GM23338 (cell line): ENCODE measurements around the gene DIAPH1. TPM values are rescaled to one million over a fixed set of nuclear protein-coding genes. Genes with fewer than 3 reads are reported as not detected.

Experiments used
- ATAC-seq: fragments of 200-7000 bp; cut with Tn5 transposase; 3 replicates; pipeline ENCODE4 v1.9.1; 2020
- DNase-seq: peaks from one replicate; pipeline ENCODE4 v3.0.0-alpha.2; 2015; ENCODE audit warnings: low spot score
- H2AFZ ChIP-seq: fragments of 200-600 bp; sonication (generic); 2 replicates; pipeline ENCODE4 v1.8.0; 2016; ENCODE audit warnings: antibody characterized with exemption, mild to moderate bottlenecking, moderate library complexity
- H3F3A ChIP-seq: fragments of 200-600 bp; sonication (generic); replicated peaks from 2 replicates; pipeline ENCODE4 v1.8.0; 2017; ENCODE audit warnings: antibody characterized with exemption, mixed run types, low read depth
- H3K27ac ChIP-seq: fragments of 200-600 bp; sonication (generic); 2 replicates; pipeline ENCODE4 v1.6.1; 2016; ENCODE audit warnings: low read depth
- H3K27me3 ChIP-seq: fragments of 200-600 bp; sonication (generic); 2 replicates; pipeline ENCODE4 v1.8.0; 2016; ENCODE audit warnings: mild to moderate bottlenecking, mixed run types, moderate library complexity; ENCODE audit not compliant: insufficient read depth
- H3K36me3 ChIP-seq: fragments of 200-600 bp; sonication (generic); 2 replicates; pipeline ENCODE4 v1.8.0; 2016; ENCODE audit warnings: mild to moderate bottlenecking; ENCODE audit not compliant: insufficient read depth
- H3K4me1 ChIP-seq: fragments of 200-600 bp; sonication (generic); 2 replicates; pipeline ENCODE4 v1.8.0; 2016; ENCODE audit warnings: mild to moderate bottlenecking, moderate library complexity; ENCODE audit not compliant: insufficient read depth
- H3K4me2 ChIP-seq: fragments of 200-600 bp; sonication (generic); 2 replicates; pipeline ENCODE4 v1.7.1; 2017; ENCODE audit warnings: mixed run types
- H3K4me3 ChIP-seq: fragments of 200-600 bp; sonication (generic); 2 replicates; pipeline ENCODE4 v1.6.1; 2016; ENCODE audit warnings: mixed run types
- H3K79me2 ChIP-seq: fragments of 200-600 bp; sonication (generic); replicated peaks from 2 replicates; pipeline ENCODE4 v1.8.0; 2017; ENCODE audit warnings: mild to moderate bottlenecking; ENCODE audit not compliant: insufficient read depth
- H3K9me2 ChIP-seq: fragments of 200-600 bp; sonication (generic); 2 replicates; pipeline ENCODE4 v1.8.0; 2017; ENCODE audit not compliant: insufficient read depth
- H4K20me1 ChIP-seq: fragments of 200-600 bp; sonication (generic); replicated peaks from 2 replicates; pipeline ENCODE4 v1.8.0; 2017; ENCODE audit warnings: mild to moderate bottlenecking; ENCODE audit not compliant: insufficient read depth
- H3K27ac Mint-ChIP-seq: 2 replicates; pipeline ENCODE4 v1.8.0; 2020; ENCODE audit warnings: inconsistent platforms, mild to moderate bottlenecking, moderate library complexity, mixed read lengths
- H3K27me3 Mint-ChIP-seq: 3 replicates; pipeline ENCODE4 v1.8.0; 2022; ENCODE audit warnings: low read depth, mild to moderate bottlenecking, moderate library complexity, mixed read lengths, inconsistent platforms; ENCODE audit not compliant: insufficient read depth, poor library complexity
- H3K36me3 Mint-ChIP-seq: 3 replicates; pipeline ENCODE4 v1.8.0; 2021; ENCODE audit warnings: low read depth, mild to moderate bottlenecking, inconsistent platforms, moderate library complexity, mixed read lengths
- H3K4me1 Mint-ChIP-seq: 3 replicates; pipeline ENCODE4 v1.8.0; 2020; ENCODE audit warnings: mild to moderate bottlenecking, inconsistent platforms, mixed read lengths
- H3K4me3 Mint-ChIP-seq: 3 replicates; pipeline ENCODE4 v1.8.0; 2021; ENCODE audit warnings: moderate library complexity, mild to moderate bottlenecking, inconsistent platforms, mixed read lengths
- H3K9me3 Mint-ChIP-seq: 3 replicates; pipeline ENCODE4 v1.8.0; 2020; ENCODE audit warnings: moderate library complexity, mild to moderate bottlenecking, inconsistent platforms, mixed read lengths
- CREB1 ChIP-seq: fragments of 250-450 bp; sonication (Bioruptor Pico); IDR thresholded peaks from 2 replicates; pipeline ENCODE4 v1.5.0; 2020; ENCODE audit warnings: low read depth, mild to moderate bottlenecking, moderate library complexity
- EZH2 ChIP-seq: fragments of 200-600 bp; sonication (generic); IDR thresholded peaks from one replicate; pipeline ENCODE4 v1.8.0; 2017; ENCODE audit warnings: antibody characterized with exemption, mild to moderate bottlenecking, low read depth; ENCODE audit not compliant: unreplicated experiment
- EZH2phosphoT487 ChIP-seq: fragments of 200-600 bp; sonication (generic); IDR thresholded peaks from one replicate; pipeline ENCODE4 v1.8.1; 2018; ENCODE audit warnings: antibody characterized with exemption; ENCODE audit not compliant: unreplicated experiment
- JUNB ChIP-seq: IDR thresholded peaks from one replicate; pipeline ENCODE4 v1.6.1; 2016; ENCODE audit warnings: antibody characterized with exemption; ENCODE audit not compliant: unreplicated experiment
- NANOG ChIP-seq: IDR thresholded peaks from 2 replicates; pipeline ENCODE4 v1.6.1; 2016; ENCODE audit warnings: antibody characterized with exemption, borderline replicate concordance
- POLR2AphosphoS5 ChIP-seq: IDR thresholded peaks from 2 replicates; pipeline ENCODE4 v1.6.1; 2016; ENCODE audit warnings: antibody characterized with exemption, low read depth
- STAT1 ChIP-seq: IDR thresholded peaks from one replicate; pipeline ENCODE4 v1.6.1; 2016; ENCODE audit warnings: antibody characterized with exemption; ENCODE audit not compliant: unreplicated experiment
- ZNF114 ChIP-seq: fragments of 250-450 bp; sonication (Bioruptor Pico); IDR thresholded peaks from 2 replicates; pipeline ENCODE4 v1.5.0; 2020; ENCODE audit warnings: mild to moderate bottlenecking, moderate library complexity
- ZNF331 ChIP-seq: fragments of 250-450 bp; sonication (Bioruptor Pico); IDR thresholded peaks from 2 replicates; pipeline ENCODE4 v1.5.0; 2020; ENCODE audit warnings: low read depth, mild to moderate bottlenecking, moderate library complexity
- polyA plus RNA-seq: library from polyadenylated mRNA; unstranded; fragments of >200 nt; fragmentation: Nextera tagmentation; extraction: Ambion mirVana; gene quantifications from 2 replicates; pipeline ENCODE4 v1.2.1, GENCODE V29; 2016
- total RNA-seq: library from RNA; depleted of rRNA; stranded (reverse); fragments of >200 nt; shearing (Covaris generic); gene quantifications from 2 replicates; pipeline ENCODE4 v1.2.3, GENCODE V29; 2014
- TF ChIP-seq, protein P1 (sequence below): fragments of 250-450 bp; sonication (Bioruptor Pico); IDR thresholded peaks from 2 replicates; pipeline ENCODE4 v1.5.0; 2020; ENCODE audit warnings: mild to moderate bottlenecking, moderate library complexity
- TF ChIP-seq, protein P2 (sequence below): IDR thresholded peaks from one replicate; pipeline ENCODE4 v1.6.1; 2018; ENCODE audit warnings: antibody characterized with exemption; ENCODE audit not compliant: unreplicated experiment
- TF ChIP-seq, protein P3 (sequence below), 2 experiments: fragments of 200-600 bp in 1 of 2; sonication (generic) in 1 of 2; conservative IDR thresholded peaks; 2 replicates each; pipeline versions ENCODE4 v1.5.1 to v1.6.1; 2016 to 2017; ENCODE audit warnings: antibody characterized with exemption in 2 of 2, low read depth in 2 of 2, mild to moderate bottlenecking in 2 of 2, moderate library complexity in 1 of 2
- TF ChIP-seq, protein P4 (sequence below): IDR thresholded peaks from 2 replicates; pipeline ENCODE4 v1.6.1; 2016; ENCODE audit warnings: antibody characterized with exemption

The DIAPH1 gene
- total and polyA plus RNA-seq, 2 experiments from 2014 or later: 42.9 to 104 TPM

DNA sequence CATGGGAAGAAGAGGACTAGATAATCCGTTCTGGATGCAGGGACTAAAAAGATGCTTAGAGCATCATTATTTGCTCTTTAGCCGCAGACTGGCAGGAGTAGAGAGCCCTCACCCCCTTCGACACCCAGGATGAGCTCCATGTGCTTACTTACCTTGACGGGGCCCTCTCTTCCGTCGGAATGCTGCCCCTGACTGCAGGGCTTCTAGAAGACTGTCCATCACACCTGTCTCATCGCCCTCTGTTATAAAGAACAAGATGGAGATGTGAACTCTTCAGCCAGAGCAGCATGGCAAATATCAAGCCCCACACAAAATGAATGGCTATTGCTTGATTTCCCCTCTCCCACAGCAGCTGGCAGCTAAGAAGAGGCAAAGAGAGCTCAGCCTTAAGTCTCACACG lies 94.8 kb downstream of the DIAPH1 start:
- TF ChIP-seq JUNB (no peak), NANOG (no peak), POLR2AphosphoS5 (no peak), STAT1 (no peak), EZH2 (no peak), ZNF114 (CRISPR knock-in tag) (no peak), CREB1 (no peak), ZNF331 (CRISPR knock-in tag) (no peak), EZH2phosphoT487 (no peak)
- TF ChIP-seq, protein P1, sequence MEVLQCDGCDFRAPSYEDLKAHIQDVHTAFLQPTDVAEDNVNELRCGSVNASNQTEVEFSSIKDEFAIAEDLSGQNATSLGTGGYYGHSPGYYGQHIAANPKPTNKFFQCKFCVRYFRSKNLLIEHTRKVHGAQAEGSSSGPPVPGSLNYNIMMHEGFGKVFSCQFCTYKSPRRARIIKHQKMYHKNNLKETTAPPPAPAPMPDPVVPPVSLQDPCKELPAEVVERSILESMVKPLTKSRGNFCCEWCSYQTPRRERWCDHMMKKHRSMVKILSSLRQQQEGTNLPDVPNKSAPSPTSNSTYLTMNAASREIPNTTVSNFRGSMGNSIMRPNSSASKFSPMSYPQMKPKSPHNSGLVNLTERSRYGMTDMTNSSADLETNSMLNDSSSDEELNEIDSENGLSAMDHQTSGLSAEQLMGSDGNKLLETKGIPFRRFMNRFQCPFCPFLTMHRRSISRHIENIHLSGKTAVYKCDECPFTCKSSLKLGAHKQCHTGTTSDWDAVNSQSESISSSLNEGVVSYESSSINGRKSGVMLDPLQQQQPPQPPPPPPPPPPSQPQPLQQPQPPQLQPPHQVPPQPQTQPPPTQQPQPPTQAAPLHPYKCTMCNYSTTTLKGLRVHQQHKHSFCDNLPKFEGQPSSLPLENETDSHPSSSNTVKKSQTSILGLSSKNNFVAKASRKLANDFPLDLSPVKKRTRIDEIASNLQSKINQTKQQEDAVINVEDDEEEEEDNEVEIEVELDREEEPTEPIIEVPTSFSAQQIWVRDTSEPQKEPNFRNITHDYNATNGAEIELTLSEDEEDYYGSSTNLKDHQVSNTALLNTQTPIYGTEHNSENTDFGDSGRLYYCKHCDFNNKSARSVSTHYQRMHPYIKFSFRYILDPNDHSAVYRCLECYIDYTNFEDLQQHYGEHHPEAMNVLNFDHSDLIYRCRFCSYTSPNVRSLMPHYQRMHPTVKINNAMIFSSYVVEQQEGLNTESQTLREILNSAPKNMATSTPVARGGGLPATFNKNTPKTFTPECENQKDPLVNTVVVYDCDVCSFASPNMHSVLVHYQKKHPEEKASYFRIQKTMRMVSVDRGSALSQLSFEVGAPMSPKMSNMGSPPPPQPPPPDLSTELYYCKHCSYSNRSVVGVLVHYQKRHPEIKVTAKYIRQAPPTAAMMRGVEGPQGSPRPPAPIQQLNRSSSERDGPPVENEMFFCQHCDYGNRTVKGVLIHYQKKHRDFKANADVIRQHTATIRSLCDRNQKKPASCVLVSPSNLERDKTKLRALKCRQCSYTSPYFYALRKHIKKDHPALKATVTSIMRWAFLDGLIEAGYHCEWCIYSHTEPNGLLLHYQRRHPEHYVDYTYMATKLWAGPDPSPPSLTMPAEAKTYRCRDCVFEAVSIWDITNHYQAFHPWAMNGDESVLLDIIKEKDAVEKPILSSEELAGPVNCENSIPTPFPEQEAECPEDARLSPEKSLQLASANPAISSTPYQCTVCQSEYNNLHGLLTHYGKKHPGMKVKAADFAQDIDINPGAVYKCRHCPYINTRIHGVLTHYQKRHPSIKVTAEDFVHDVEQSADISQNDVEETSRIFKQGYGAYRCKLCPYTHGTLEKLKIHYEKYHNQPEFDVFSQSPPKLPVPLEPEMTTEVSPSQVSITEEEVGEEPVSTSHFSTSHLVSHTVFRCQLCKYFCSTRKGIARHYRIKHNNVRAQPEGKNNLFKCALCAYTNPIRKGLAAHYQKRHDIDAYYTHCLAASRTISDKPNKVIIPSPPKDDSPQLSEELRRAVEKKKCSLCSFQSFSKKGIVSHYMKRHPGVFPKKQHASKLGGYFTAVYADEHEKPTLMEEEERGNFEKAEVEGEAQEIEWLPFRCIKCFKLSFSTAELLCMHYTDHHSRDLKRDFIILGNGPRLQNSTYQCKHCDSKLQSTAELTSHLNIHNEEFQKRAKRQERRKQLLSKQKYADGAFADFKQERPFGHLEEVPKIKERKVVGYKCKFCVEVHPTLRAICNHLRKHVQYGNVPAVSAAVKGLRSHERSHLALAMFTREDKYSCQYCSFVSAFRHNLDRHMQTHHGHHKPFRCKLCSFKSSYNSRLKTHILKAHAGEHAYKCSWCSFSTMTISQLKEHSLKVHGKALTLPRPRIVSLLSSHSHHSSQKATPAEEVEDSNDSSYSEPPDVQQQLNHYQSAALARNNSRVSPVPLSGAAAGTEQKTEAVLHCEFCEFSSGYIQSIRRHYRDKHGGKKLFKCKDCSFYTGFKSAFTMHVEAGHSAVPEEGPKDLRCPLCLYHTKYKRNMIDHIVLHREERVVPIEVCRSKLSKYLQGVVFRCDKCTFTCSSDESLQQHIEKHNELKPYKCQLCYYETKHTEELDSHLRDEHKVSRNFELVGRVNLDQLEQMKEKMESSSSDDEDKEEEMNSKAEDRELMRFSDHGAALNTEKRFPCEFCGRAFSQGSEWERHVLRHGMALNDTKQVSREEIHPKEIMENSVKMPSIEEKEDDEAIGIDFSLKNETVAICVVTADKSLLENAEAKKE (CRISPR knock-in tag): no peak
- TF ChIP-seq, protein P2, sequence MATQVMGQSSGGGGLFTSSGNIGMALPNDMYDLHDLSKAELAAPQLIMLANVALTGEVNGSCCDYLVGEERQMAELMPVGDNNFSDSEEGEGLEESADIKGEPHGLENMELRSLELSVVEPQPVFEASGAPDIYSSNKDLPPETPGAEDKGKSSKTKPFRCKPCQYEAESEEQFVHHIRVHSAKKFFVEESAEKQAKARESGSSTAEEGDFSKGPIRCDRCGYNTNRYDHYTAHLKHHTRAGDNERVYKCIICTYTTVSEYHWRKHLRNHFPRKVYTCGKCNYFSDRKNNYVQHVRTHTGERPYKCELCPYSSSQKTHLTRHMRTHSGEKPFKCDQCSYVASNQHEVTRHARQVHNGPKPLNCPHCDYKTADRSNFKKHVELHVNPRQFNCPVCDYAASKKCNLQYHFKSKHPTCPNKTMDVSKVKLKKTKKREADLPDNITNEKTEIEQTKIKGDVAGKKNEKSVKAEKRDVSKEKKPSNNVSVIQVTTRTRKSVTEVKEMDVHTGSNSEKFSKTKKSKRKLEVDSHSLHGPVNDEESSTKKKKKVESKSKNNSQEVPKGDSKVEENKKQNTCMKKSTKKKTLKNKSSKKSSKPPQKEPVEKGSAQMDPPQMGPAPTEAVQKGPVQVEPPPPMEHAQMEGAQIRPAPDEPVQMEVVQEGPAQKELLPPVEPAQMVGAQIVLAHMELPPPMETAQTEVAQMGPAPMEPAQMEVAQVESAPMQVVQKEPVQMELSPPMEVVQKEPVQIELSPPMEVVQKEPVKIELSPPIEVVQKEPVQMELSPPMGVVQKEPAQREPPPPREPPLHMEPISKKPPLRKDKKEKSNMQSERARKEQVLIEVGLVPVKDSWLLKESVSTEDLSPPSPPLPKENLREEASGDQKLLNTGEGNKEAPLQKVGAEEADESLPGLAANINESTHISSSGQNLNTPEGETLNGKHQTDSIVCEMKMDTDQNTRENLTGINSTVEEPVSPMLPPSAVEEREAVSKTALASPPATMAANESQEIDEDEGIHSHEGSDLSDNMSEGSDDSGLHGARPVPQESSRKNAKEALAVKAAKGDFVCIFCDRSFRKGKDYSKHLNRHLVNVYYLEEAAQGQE: no peak
- TF ChIP-seq, protein P3, sequence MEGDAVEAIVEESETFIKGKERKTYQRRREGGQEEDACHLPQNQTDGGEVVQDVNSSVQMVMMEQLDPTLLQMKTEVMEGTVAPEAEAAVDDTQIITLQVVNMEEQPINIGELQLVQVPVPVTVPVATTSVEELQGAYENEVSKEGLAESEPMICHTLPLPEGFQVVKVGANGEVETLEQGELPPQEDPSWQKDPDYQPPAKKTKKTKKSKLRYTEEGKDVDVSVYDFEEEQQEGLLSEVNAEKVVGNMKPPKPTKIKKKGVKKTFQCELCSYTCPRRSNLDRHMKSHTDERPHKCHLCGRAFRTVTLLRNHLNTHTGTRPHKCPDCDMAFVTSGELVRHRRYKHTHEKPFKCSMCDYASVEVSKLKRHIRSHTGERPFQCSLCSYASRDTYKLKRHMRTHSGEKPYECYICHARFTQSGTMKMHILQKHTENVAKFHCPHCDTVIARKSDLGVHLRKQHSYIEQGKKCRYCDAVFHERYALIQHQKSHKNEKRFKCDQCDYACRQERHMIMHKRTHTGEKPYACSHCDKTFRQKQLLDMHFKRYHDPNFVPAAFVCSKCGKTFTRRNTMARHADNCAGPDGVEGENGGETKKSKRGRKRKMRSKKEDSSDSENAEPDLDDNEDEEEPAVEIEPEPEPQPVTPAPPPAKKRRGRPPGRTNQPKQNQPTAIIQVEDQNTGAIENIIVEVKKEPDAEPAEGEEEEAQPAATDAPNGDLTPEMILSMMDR (conservative IDR thresholded peaks at IDR 0.05; ENCODE audit: low read depth in 2 of 2): no peak
- TF ChIP-seq, protein P4, sequence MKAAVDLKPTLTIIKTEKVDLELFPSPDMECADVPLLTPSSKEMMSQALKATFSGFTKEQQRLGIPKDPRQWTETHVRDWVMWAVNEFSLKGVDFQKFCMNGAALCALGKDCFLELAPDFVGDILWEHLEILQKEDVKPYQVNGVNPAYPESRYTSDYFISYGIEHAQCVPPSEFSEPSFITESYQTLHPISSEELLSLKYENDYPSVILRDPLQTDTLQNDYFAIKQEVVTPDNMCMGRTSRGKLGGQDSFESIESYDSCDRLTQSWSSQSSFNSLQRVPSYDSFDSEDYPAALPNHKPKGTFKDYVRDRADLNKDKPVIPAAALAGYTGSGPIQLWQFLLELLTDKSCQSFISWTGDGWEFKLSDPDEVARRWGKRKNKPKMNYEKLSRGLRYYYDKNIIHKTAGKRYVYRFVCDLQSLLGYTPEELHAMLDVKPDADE: no peak
- DNase-seq: no peak
- no peak overlapping the region for H2AFZ ChIP-seq
- no peaks in the 10 kb centered on the region for H3K9me2 ChIP-seq
- no peaks in the 10 kb centered on the region for H3K9me3 Mint-ChIP-seq
- no peak overlapping the region for H3K4me3 Mint-ChIP-seq
- no peak overlapping the region for H3K27ac ChIP-seq
- no peak overlapping the region for H3K4me3 ChIP-seq
- H3K27ac Mint-ChIP-seq: peak overlapping the region; percentile 70; the same call in 1 of the 2 replicates
- 0 out of 2 replicates have a peak overlapping the region, but pooled peaks have one; percentile 15 for H3K4me2 ChIP-seq
- H3K4me1 Mint-ChIP-seq: peaks cover 22% of the 10 kb centered on the region
- peaks cover 78% of the 10 kb centered on the region for H3K36me3 Mint-ChIP-seq
- peaks cover 9% of the 10 kb centered on the region; the same call in 1 of the 2 replicates for H3F3A ChIP-seq
- H3K79me2 ChIP-seq: 0 out of 2 replicates have a peak, but pooled peaks cover 6% of the 10 kb centered on the region
- no peaks in the 10 kb centered on the region for H3K27me3 Mint-ChIP-seq
- peaks cover 34% of the 10 kb centered on the region for H3K36me3 ChIP-seq
- peaks cover 4% of the 10 kb centered on the region for H4K20me1 ChIP-seq
- H3K4me1 ChIP-seq: peaks cover 11% of the 10 kb centered on the region
- H3K27me3 ChIP-seq: no peaks in the 10 kb centered on the region
- no peak for ATAC-seq
